AG10803 (cell line): ENCODE measurements around the gene PPIP5K2.
A peak's percentile ranks its signal among the peaks of the same experiment; 100 is the strongest.

Experiments used
- DNase-seq: peaks from one replicate; pipeline ENCODE4 v3.0.0; 2010; ENCODE audit warnings: low read depth
- H3K4me3 ChIP-seq: 2 replicates; pipeline ENCODE4 v1.5.1; 2011; ENCODE audit warnings: mild to moderate bottlenecking, low read length, control low read depth
- CTCF ChIP-seq: conservative IDR thresholded peaks from 2 replicates; pipeline ENCODE4 v1.5.1; 2011; ENCODE audit warnings: mild to moderate bottlenecking, low read length, control low read depth, inconsistent platforms

The PPIP5K2 gene

GRCh38 chr5:103255691-103256090, 135.6 kb downstream of the PPIP5K2 start:
- TF ChIP-seq CTCF, result no peak
- no peak for DNase-seq
- H3K4me3 ChIP-seq, result no peak overlapping the region

DNA sequence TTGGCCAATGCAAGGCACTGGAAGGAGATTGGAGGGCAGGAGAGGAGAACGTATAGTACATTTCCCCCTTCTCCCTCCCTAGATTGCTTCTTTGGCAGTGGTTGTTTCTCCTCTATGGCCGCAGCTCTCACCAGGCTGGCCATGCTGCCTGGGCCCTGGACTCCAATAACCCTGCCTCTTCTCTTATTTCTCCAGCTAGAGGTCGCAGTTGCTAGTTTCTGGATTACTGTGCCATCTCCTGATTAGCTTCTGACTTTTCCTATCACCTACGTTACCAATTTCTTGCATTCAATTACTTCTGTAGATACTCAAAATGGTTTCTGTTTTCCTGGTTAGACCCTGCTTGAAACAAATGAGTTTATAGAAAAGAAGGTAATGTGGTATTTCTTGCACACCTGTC, 136.1 kb downstream of the PPIP5K2 start:
- 0 out of 2 replicates have a peak, but pooled peaks have one; percentile 4 for TF ChIP-seq CTCF
- no peak for DNase-seq
- no peak overlapping the region for H3K4me3 ChIP-seq

GRCh38 chr5:103258368-103258956, 138.4 kb downstream of the PPIP5K2 start, which contains the start of gene MACIR:
Gene MACIR (plus strand): TSS chr5:103258763. CDS start chr5:103275920, 17,157 bp downstream.
- 0 out of 2 replicates have a peak, but pooled peaks have one; percentile 20 for TF ChIP-seq CTCF
- H3K4me3 ChIP-seq, result peak within 1 kb of the TSS; percentile 84
- DNase-seq, result peak; percentile 99

- peak overlapping the region; percentile 84 for H3K4me3 ChIP-seq
- TF ChIP-seq CTCF, result no peak
- DNase-seq, result peak; percentile 27
Observed at GRCh38 chr5:103258957-103259704, 139.0 kb downstream of the PPIP5K2 start.

- peak; percentile 36 for DNase-seq
- peak overlapping the region; percentile 84 for H3K4me3 ChIP-seq
Observed at GRCh38 chr5:103259705-103260355, 139.7 kb downstream of the PPIP5K2 start.

GRCh38 chr5:103260951-103261350, 140.8 kb downstream of the PPIP5K2 start:
- peak overlapping the region; percentile 45 for H3K4me3 ChIP-seq
- TF ChIP-seq CTCF, result no peak
- DNase-seq, result no peak

More at GRCh38 chr5:103259705-103260355, 139.7 kb downstream of the PPIP5K2 start:
- peak; percentile 15; the same call in 1 of the 2 replicates for TF ChIP-seq CTCF
